ENCODE results near the gene EPHA10.
"Not testable (repeated sequence)": the region's sequence is repeated elsewhere in the genome, so short reads cannot be mapped to it uniquely, and the experiment has no call there.

The EPHA10 gene

GRCh38 chr1:37767488-37767887 lies 2.6 kb upstream of the EPHA10 start:
- no peak for DNase-seq

DNA sequence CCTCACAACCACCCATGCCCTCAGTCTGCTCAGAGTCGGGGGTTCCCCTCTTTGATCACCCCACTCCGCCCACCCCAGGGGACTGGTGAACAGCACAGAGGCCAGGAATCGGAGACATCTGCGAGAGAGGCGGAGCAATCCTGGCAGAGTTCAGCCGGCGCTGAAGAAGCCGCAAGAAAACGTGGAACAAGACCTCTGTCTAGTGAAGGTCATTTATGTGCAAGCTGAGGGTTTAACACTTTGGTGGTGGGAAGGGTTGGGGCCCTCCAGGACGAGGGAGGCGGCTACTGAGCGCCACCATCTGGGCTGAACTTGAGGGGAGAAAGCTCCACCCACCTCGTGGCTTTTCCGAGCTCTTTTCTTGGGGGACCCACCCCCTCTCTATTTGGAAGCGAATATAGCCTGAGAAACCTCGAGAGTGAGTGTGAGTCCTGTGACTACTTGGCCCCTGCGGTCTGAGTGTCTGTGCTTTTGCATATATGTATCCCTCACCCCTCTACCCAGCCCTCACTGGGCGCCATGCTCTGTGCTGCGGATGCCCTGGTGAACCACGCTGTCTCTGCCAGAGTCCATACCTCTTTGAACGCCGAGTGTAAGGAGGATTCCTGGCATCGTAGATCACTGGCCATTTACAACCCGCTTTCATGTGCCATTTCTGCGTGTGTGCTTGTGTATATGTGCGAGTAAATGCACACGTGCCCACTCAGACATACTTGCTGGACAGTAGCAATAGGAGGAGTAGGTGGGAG lies 1.2 kb upstream of the EPHA10 start:
- no peak for DNase-seq

- no peak for DNase-seq
Measured at GRCh38 chr1:37764414-37764825, 500 bp downstream of the EPHA10 start.

DNA sequence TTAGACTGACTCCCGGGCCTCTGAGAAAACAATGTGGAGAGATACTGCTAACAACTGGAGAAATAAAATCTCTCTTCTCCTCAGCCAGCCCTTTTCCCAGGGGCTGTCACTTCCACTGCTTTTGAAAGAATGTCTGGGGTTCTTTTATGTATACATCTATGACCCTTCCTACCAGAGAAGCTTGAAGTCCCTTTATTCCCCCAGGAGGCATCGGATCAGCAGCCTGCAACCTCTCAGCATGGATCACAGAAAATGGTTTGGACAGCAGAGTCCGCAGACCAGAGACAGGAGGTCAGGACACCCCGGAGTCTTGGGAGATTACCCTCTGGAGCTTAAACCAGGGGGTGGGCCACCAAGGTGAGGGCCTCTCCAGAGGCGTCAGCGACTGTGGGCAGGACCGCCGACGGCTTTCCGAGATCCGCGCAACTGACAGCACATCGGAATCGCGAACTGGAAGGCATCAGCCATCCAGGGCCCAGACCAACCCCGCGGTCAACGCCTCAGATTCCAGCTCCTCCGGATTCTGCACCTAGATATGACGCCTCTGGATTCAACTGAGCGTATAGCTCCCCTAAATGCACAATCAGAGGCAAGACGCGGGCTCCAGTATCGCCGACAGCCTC lies 1.0 kb downstream of the EPHA10 start:
- DNase-seq = no peak

- DNase-seq = no peak
Measured at GRCh38 chr1:37762516-37762915, 2.4 kb downstream of the EPHA10 start.

- no peak for DNase-seq
Measured at GRCh38 chr1:37761416-37762095, 3.4 kb downstream of the EPHA10 start.

DNA sequence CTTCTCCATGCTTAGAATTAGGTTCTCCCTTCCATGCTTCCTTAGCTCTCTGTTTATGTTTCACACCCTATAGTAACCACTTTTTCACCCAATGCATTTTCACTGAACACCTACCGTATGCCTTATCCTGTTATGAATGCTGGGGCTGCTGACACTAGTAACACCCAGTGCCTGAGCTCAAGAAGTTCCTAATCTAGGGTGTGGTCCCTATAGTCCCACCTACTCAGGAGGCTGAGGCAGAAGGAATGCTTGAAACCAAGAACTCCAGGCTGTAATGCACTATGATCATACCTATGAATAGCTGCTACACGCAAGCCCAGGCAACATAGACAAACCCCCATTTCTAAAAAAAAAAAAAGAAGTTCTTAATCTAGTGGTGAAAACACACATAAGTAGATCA lies 5.5 kb downstream of the EPHA10 start:
- no peak for DNase-seq

DNA sequence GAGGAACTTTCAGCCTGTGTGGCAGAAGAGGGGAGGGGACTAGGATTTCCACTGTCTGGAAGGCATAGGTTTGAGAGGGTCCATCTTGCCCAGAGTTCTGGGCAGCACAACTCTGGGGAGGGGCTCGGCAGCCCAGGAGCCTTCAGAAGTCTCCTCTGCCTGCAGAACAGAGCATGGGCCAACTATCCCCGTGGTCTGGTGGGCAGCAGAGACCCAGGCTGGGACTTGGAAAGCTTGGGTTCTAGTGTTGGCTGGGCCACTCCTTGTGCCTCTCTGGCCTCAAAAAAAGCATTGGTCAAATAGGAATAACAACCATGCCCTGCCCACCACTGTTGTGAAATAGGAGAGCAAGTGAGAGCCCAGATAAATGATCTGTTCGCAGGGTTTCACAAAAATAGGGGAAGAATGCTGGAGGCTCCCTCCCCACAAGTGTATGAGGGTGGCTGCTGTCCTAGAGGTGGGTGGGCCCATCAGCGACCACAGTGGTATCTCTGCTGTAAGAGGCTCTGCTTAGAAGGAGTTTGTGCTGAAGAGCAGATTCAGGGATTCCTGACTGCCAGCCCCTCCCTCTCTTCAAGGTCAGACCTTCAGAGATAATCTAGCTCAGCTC lies 8.9 kb downstream of the EPHA10 start:
- no peak for DNase-seq

- DNase-seq = no peak
Measured at GRCh38 chr1:37755290-37755689, 9.6 kb downstream of the EPHA10 start.

DNA sequence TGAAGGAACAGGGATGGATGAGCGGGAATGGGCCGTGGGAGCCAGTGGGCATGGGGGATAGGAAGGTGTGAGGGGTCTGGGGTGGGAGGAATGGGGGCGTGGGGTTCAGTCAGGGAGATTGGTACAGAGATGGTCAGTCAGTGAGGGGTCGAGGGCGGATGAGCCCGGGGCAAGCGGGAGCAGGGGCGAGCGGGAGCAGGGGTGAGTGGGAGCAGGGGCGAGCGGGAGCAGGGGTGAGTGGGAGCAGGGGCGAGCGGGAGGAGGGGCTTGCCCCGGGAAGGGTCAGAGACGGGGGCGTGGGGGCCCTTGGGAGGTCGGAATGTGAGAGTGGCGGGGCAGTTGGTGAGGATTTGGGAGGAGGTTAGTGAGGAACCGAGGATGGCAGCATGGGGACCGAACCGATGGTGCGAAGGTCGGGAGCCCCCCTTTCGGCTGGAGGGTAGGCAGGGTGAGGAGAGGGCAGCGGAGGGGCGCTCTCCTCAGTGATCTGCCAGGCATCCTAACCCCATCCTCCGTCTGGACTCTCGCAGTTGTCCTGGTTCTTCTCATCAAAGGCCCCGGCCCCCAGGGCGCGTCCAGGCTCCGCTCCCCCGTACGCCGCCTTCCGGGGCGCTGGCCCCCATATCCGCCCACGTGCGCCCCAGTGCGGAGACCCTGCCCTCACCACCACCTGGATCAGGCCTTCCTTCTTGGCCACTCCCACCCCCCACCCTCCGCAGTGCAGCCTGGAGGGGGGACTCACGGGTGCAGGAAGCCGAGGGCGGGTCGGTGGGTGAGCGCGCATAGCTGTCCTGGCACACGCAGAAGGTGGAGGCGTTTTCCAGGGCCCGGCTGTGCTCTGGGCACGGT lies 11.2 kb downstream of the EPHA10 start:
- no peak for DNase-seq

DNA sequence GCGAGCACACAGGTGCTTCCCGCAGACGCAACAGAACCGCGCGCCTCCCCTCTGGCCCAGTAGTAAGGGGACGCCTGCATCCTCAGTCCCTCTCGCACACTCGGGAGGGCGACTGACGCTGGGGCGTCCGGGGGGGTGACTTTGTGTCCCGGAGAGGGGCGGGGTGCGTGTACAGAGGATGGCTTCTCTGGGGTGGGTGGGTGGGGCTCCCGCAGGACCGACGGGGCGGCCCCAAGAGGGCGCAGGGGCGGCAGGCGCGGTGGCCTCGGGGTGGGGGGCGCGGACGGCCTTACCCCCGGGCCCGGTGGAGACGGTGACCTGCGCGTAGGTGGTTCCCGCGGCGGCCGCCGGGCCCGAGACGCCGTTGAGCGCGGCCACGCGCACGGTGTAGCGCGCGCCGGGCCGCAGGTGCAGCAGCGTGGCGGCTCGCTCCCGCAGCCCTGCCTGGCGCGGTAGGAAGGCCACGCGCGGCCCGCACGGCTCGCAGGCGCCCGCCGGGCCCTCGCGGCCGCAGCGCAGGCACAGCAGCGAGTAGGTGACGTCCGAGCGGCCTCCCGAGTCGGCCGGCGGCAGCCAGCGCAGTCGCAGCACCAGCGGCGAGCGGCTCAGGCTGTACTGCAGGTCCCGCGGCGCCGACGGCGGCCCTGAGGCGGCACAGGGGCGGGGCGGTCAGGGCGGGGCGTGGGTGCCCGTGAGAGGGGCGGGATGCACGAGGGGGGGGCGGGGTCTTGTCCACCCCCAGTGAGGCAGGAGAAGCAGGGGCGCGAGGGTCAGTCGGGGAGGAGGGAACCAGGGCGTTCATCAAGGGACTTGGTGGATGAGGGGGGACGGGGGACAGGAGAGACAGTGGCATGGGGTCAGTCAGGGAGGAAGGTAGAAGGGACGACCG lies 12.1 kb downstream of the EPHA10 start:
- no peak for DNase-seq

DNA sequence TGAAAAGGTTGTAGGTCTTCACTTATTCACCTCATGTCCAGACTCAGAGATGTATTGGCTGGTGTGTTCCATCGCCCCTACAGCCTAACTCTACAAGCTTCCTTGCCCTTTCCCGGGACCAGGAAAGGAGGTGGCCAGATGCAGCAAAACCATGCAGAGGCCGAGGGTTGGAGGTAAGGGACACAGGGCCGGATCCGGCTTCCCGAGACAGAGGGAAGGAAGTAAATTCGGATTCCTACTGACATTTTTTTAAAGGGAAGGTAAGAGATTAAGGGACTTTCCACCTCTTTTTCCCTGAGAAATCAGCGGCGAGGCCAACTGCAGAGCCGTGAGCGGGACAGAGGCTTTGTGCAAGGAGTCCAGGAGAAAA lies 12.7 kb downstream of the EPHA10 start:
- no peak for DNase-seq

DNA sequence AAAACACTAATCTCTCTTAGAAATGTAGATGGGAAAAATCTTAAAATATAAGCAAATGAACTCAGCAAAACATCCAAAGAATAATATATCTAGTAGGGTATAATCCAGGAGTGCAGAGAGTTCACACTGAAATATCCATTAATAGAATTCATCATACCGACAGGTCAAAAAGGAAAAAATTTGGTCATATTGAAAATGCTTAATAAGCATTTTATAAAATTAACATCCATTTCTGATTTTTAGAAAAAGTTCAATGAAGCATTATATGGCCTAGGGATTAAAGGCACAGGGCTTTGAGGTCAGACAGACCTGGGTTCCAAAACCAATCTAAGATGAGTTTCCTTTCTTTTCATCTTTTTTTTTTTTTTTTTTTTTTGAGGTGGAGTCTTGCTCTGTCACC lies 16.4 kb downstream of the EPHA10 start:
- no peak for DNase-seq

- DNase-seq = no peak
Measured at GRCh38 chr1:37746806-37747205, 18.1 kb downstream of the EPHA10 start.

DNA sequence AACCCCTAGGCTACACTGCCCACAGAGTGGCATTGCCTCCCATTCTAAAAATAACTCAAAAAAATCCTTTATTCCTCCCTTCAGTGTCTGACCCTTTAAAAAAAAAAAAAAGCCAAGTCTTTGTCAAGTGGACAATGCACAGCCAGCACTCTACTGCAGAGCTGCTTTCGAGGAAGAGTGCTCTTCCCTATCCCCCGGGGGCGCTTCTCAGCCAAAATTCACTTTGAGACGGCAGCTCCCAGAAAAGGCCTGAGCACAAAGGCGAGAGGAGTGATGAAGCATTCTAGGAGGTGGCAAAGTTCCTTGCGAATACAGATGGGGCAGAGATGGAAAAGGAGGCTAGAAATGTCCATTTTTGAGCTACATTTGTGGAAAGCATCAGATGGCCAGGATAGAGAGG lies 23.3 kb downstream of the EPHA10 start:
- DNase-seq = no peak

DNA sequence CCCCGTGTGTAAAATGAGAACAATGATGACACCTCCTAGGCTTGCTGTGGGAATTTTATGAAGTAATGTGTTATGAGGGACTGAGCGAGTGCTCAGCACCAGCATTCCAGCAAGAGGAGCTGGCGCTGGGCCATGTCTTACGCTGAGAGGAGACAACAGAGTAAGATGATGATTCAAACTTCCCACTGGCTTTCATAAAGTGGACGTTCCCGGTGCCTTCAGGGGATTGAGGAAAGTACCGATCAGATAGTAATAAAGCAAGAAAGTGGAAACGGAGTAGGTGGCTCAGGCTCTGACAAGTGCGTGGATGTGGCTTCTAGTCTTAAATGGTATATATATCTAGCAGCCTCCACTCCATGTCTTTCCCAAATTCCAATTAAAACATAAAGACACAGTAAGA lies 23.8 kb downstream of the EPHA10 start:
- no peak for DNase-seq

DNA sequence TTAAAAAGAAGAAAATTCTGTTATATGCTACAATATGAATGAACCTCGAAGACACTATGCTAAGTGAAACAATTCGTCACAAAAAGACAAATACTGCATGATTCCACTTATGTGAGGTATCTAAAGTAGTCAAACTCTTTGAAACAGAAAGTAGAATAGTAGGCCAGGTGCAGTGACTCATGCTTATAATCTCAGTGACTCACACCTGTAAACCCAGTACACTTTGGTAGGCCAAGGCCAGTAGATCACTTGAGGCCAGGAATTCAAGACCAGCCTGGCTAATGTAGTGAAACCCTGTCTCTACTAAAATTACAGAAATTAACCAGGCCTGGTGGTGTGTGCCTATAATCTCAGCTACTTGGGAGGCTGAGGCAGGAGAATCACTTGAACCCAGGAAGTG lies 25.7 kb downstream of the EPHA10 start:
- DNase-seq = no peak

DNA sequence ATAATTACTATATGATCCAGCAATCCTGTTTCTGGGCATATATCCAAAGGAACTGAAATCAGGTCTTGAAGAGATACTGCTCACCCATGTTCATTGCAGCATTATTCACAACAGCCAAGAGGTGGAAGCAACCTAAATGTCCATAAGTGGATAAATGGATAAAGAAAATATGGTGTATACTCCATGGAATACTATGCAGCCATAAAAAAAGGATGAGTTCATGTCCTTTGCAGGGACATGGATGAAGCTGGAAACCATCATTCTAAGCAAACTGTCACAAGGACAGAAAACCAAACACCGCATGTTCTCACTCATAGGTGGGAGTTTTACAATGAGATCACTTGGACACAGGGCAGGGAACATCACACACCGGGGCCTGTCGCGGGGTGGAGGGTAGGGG lies 26.3 kb downstream of the EPHA10 start:
- not testable (repeated sequence) for DNase-seq

DNA sequence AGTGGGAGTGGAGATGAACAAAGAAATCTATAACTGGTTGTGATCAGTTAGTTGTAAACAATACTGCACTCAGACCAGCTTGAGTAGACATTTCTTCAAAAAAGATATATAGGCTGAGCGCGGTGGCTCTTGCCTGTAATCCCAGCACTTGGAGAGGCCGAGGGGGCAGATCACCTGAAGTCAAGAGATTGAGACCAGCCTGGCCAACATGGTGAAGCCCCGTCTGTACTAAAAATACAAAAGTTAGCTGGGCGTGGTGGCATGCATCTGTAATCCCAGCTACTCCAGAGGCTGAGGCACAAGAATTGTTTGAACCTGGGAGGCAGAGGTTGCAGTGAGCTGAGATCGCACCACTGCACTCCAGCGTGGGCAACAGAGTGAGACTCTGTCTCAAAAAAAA lies 26.9 kb downstream of the EPHA10 start:
- DNase-seq = not testable (repeated sequence)

- no peak for DNase-seq
Measured at GRCh38 chr1:37734629-37735591, 30.0 kb downstream of the EPHA10 start.

All from GF-D8 (cell line).